HEK293T (cell line): ENCODE data around the gene C16orf89.

Source experiments
- CTCF ChIA-PET: fragments of 350-600 bp; formaldehyde crosslinking; extraction: SDS; loops from one replicate; lab custom pipeline; 2021; ENCODE audit warnings: antibody characterized with exemption, inconsistent platforms; lab: Yijun Ruan, JAX
- POLR2A ChIA-PET: fragments of 350-600 bp; formaldehyde crosslinking; extraction: SDS; loops from one replicate; lab custom pipeline; 2020; ENCODE audit warnings: antibody characterized with exemption, inconsistent platforms; lab: Yijun Ruan, JAX
- DNase-seq: peaks from one replicate; pipeline ENCODE4 v3.0.0; 2012; ENCODE audit warnings: mixed read lengths; ENCODE audit errors: extremely low spot score
- ARNT ChIP-seq: fragments of 450-650 bp; IDR thresholded peaks from 2 replicates; pipeline ENCODE4 v1.6.1; 2017; ENCODE audit warnings: mild to moderate bottlenecking
- BHLHE40 ChIP-seq: fragments of 450-650 bp; IDR thresholded peaks from 2 replicates; pipeline ENCODE4 v1.6.1; 2016; ENCODE audit warnings: mild to moderate bottlenecking, moderate library complexity, borderline replicate concordance
- CTBP1 ChIP-seq: fragments of 450-650 bp; IDR thresholded peaks from 2 replicates; pipeline ENCODE4 v1.6.1; 2016; ENCODE audit warnings: borderline replicate concordance
- ELF4 ChIP-seq: fragments of 450-650 bp; IDR thresholded peaks from 2 replicates; pipeline ENCODE4 v1.6.1; 2017; ENCODE audit warnings: antibody characterized with exemption
- FOXA1 ChIP-seq: fragments of 450-650 bp; IDR thresholded peaks from 2 replicates; pipeline ENCODE4 v1.6.1; 2016; ENCODE audit warnings: mild to moderate bottlenecking
- FOXK2 ChIP-seq: fragments of 450-650 bp; IDR thresholded peaks from 2 replicates; pipeline ENCODE4 v1.6.1; 2016; ENCODE audit warnings: mild to moderate bottlenecking
- FOXM1 ChIP-seq: fragments of 450-650 bp; IDR thresholded peaks from 2 replicates; pipeline ENCODE4 v1.6.1; 2017; ENCODE audit warnings: mild to moderate bottlenecking, borderline replicate concordance
- HDGF ChIP-seq: fragments of 450-650 bp; IDR thresholded peaks from 2 replicates; pipeline ENCODE4 v1.6.1; 2017; ENCODE audit warnings: antibody characterized with exemption, borderline replicate concordance
- L3MBTL2 ChIP-seq: fragments of 450-650 bp; conservative IDR thresholded peaks from 2 replicates; pipeline ENCODE4 v1.6.1; 2016; ENCODE audit warnings: mild to moderate bottlenecking
- LEF1 ChIP-seq: fragments of 450-650 bp; IDR thresholded peaks from 2 replicates; pipeline ENCODE4 v1.6.1; 2017; ENCODE audit warnings: mild to moderate bottlenecking, borderline replicate concordance
- NFRKB ChIP-seq: fragments of 450-650 bp; IDR thresholded peaks from 2 replicates; pipeline ENCODE4 v1.6.1; 2016; ENCODE audit warnings: mild to moderate bottlenecking, moderate library complexity
- SP1 ChIP-seq: fragments of 450-650 bp; IDR thresholded peaks from 2 replicates; pipeline ENCODE4 v1.6.1; 2017
- SUZ12 ChIP-seq: fragments of 450-650 bp; IDR thresholded peaks from 2 replicates; pipeline ENCODE4 v1.6.1; 2016; ENCODE audit warnings: mild to moderate bottlenecking
- TARDBP ChIP-seq: fragments of 450-650 bp; IDR thresholded peaks from 2 replicates; pipeline ENCODE4 v1.6.1; 2016
- ZNF384 ChIP-seq: fragments of 450-650 bp; IDR thresholded peaks from 2 replicates; pipeline ENCODE4 v1.6.1; 2016
- TF ChIP-seq, protein P1 (sequence below): fragments of 450-650 bp; IDR thresholded peaks from 2 replicates; pipeline ENCODE4 v1.6.1; 2016

Gene C16orf89

GRCh38 chr16:5004311-5004710 lies 61.4 kb downstream of the C16orf89 start:
- POLR2A ChIA-PET: no interaction called here
- no peak for DNase-seq
- CTCF ChIA-PET: no interaction called here
- no peak for TF ChIP-seq SP1
- TF ChIP-seq ZNF384: no peak
- TF ChIP-seq, protein P1, sequence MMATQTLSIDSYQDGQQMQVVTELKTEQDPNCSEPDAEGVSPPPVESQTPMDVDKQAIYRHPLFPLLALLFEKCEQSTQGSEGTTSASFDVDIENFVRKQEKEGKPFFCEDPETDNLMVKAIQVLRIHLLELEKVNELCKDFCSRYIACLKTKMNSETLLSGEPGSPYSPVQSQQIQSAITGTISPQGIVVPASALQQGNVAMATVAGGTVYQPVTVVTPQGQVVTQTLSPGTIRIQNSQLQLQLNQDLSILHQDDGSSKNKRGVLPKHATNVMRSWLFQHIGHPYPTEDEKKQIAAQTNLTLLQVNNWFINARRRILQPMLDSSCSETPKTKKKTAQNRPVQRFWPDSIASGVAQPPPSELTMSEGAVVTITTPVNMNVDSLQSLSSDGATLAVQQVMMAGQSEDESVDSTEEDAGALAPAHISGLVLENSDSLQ: no peak
- no peak for TF ChIP-seq BHLHE40
- TF ChIP-seq LEF1: no peak

- no peak for DNase-seq
- CTCF ChIA-PET: no interaction called here
- POLR2A ChIA-PET: no interaction called here
- no peak for TF ChIP-seq L3MBTL2
- no peak for TF ChIP-seq FOXK2
- TF ChIP-seq FOXM1: no peak
Observed at GRCh38 chr16:5003828-5004227, 61.9 kb downstream of the C16orf89 start.

GRCh38 chr16:5003211-5003610 lies 62.5 kb downstream of the C16orf89 start:
- no peak for DNase-seq
- TF ChIP-seq HDGF (no peak), ELF4 (no peak), NFRKB (no peak), LEF1 (no peak), CTBP1 (no peak), ARNT (no peak), FOXM1 (no peak), SUZ12 (no peak), L3MBTL2 (no peak), TARDBP (no peak), BHLHE40 (no peak), FOXK2 (no peak), FOXA1 (no peak)
- TF ChIP-seq, protein P1: no peak
- POLR2A ChIA-PET: no interaction called here
- CTCF ChIA-PET: no interaction called here

DNA sequence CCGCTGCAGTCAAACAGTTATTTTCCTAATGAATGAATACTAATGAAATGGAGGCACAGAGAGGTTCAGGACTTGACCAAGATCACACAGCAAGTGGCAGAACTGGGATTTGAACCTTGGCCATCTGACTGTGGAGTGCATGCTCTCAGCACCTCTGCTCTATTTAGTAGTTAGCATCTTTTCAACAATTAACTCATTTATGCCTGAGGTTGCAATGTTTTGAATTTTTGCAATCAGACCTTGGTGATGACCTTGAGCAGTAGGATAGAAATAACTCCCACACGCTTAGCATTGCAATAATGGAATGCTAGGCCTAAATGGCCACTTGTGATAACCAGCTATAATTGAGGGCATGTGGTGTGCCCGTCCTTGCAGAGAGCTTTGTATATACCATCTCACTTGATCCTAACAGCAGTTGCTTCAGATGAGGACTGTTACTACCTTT lies 63.0 kb downstream of the C16orf89 start:
- no peak for DNase-seq
- POLR2A ChIA-PET: no interaction called here
- CTCF ChIA-PET: no interaction called here
- TF ChIP-seq LEF1 (no peak), TARDBP (no peak), SP1 (no peak), ARNT (no peak), FOXA1 (no peak), ZNF384 (no peak), BHLHE40 (no peak)

- ChIA-PET POLR2A (no interaction called here), CTCF (no interaction called here)
- TF ChIP-seq HDGF: no peak
- TF ChIP-seq FOXK2: no peak
- TF ChIP-seq ZNF384: no peak
- no peak for TF ChIP-seq ARNT
- TF ChIP-seq SP1: no peak
- TF ChIP-seq FOXA1: no peak
- TF ChIP-seq CTBP1: no peak
- no peak for TF ChIP-seq LEF1
- TF ChIP-seq FOXM1: no peak
- no peak for TF ChIP-seq TARDBP
- TF ChIP-seq, protein P1: no peak
- no peak for TF ChIP-seq SUZ12
- TF ChIP-seq L3MBTL2: no peak
- DNase-seq: no peak
Observed at GRCh38 chr16:5001986-5002385, 63.8 kb downstream of the C16orf89 start.

DNA sequence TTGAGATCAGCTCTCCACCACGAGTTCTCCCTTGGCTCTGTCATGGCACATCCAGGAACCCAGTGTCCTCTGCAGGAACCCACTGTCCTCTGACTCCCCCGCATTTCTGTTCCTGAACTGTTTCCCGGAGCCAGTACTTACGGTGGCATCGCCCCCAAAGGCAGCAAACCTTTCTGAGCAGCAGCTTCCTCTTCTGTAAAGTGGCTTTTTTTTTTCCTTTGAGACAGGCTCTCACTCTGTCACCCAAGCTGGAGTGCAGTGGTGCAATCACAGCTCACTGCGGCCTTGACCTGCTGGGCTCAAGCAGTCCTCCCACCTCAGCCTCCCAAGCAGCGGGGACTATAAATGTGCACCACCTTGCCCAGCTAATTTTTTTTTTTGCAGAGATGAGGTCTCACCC lies 64.2 kb downstream of the C16orf89 start:
- ChIA-PET POLR2A (no interaction called here), CTCF (no interaction called here)
- DNase-seq: no peak
- TF ChIP-seq FOXA1: no peak
- TF ChIP-seq LEF1: no peak
- TF ChIP-seq FOXM1: no peak
- TF ChIP-seq FOXK2: no peak
- no peak for TF ChIP-seq BHLHE40
- TF ChIP-seq L3MBTL2: no peak
- no peak for TF ChIP-seq SUZ12
- TF ChIP-seq ELF4: no peak
- TF ChIP-seq SP1: no peak
- no peak for TF ChIP-seq TARDBP
- TF ChIP-seq NFRKB: no peak
- TF ChIP-seq CTBP1: no peak
- no peak for TF ChIP-seq ARNT
- TF ChIP-seq, protein P1: no peak
- no peak for TF ChIP-seq HDGF
- TF ChIP-seq ZNF384: no peak
